ENCODE results near the gene HEY2.
A peak's percentile ranks its signal among the peaks of the same experiment; 100 is the strongest.

Gene HEY2

GRCh38 chr6:125808060-125808459 lies 58.6 kb downstream of the HEY2 start:
- H3K79me2 ChIP-seq (ENCODE audit: insufficient read depth, low read length) = peaks cover 67% of the 10 kb centered on the region
- H3K9me2 ChIP-seq (replicated peaks; ENCODE audit: low read depth, low read length) = no peaks in the 10 kb centered on the region
- peaks cover 89% of the 10 kb centered on the region for H3K4me1 ChIP-seq (ENCODE audit: insufficient read depth, low read length, poor library complexity, severe bottlenecking)
- H3K9me3 ChIP-seq (ENCODE audit: insufficient read depth, low read depth, low read length) = no peaks in the 10 kb centered on the region
- TF ChIP-seq CTCF (conservative IDR thresholded peaks at IDR 0.05; ENCODE audit: low read length) (no peak), EZH2phosphoT487 (IDR thresholded peaks at IDR 0.05; ENCODE audit: borderline replicate concordance) (no peak)
- H3K9ac ChIP-seq (ENCODE audit: low read depth, low read length, poor library complexity, severe bottlenecking) = no peak overlapping the region
- H3K4me3 ChIP-seq (ENCODE audit: low read length, poor library complexity, severe bottlenecking) = no peak overlapping the region
- H3K27me3 ChIP-seq (ENCODE audit: insufficient read depth, low read length, poor library complexity, severe bottlenecking) = no peaks in the 10 kb centered on the region
- H3K4me2 ChIP-seq (ENCODE audit: low read depth, low read length, poor library complexity, severe bottlenecking) = peak overlapping the region; percentile 33
- H3K36me3 ChIP-seq (ENCODE audit: insufficient read depth, low read length) = no peaks in the 10 kb centered on the region
- H3F3A ChIP-seq (ENCODE audit: low read depth) = no peaks in the 10 kb centered on the region
- no peaks in the 10 kb centered on the region for H4K20me1 ChIP-seq (ENCODE audit: insufficient read depth, low read length, poor library complexity, severe bottlenecking)
- H2AFZ ChIP-seq (ENCODE audit: low read length) = no peak overlapping the region

- Histone ChIP-seq H4K20me1 (ENCODE audit: insufficient read depth, low read length, poor library complexity, severe bottlenecking) (no peaks in the 10 kb centered on the region), H3K36me3 (ENCODE audit: insufficient read depth, low read length) (no peaks in the 10 kb centered on the region), H3K4me1 (ENCODE audit: insufficient read depth, low read length, poor library complexity, severe bottlenecking) (peaks cover 84% of the 10 kb centered on the region), H3K9me2 (replicated peaks; ENCODE audit: low read depth, low read length) (no peaks in the 10 kb centered on the region), H3K9ac (ENCODE audit: low read depth, low read length, poor library complexity, severe bottlenecking) (no peak overlapping the region), H3K4me2 (ENCODE audit: low read depth, low read length, poor library complexity, severe bottlenecking) (peak overlapping the region; percentile 33), H3K27me3 (ENCODE audit: insufficient read depth, low read length, poor library complexity, severe bottlenecking) (no peaks in the 10 kb centered on the region), H3K79me2 (ENCODE audit: insufficient read depth, low read length) (peaks cover 65% of the 10 kb centered on the region), H3K4me3 (ENCODE audit: low read length, poor library complexity, severe bottlenecking) (no peak overlapping the region), H3K9me3 (ENCODE audit: insufficient read depth, low read depth, low read length) (no peaks in the 10 kb centered on the region), H2AFZ (ENCODE audit: low read length) (no peak overlapping the region), H3F3A (ENCODE audit: low read depth) (no peaks in the 10 kb centered on the region)
- no peak for TF ChIP-seq CTCF (conservative IDR thresholded peaks at IDR 0.05; ENCODE audit: low read length)
- no peak for TF ChIP-seq EZH2phosphoT487 (IDR thresholded peaks at IDR 0.05; ENCODE audit: borderline replicate concordance)
Observed at GRCh38 chr6:125808591-125808990, 59.2 kb downstream of the HEY2 start.

GRCh38 chr6:125809570-125810170 lies 60.2 kb downstream of the HEY2 start:
- H3K4me1 ChIP-seq (ENCODE audit: insufficient read depth, low read length, poor library complexity, severe bottlenecking) = peaks cover 80% of the 10 kb centered on the region
- H3K4me2 ChIP-seq (ENCODE audit: low read depth, low read length, poor library complexity, severe bottlenecking) = peak overlapping the region; percentile 33
- H3K9me2 ChIP-seq (replicated peaks; ENCODE audit: low read depth, low read length) = no peaks in the 10 kb centered on the region
- H2AFZ ChIP-seq (ENCODE audit: low read length) = no peak overlapping the region
- H3F3A ChIP-seq (ENCODE audit: low read depth) = no peaks in the 10 kb centered on the region
- H4K20me1 ChIP-seq (ENCODE audit: insufficient read depth, low read length, poor library complexity, severe bottlenecking) = no peaks in the 10 kb centered on the region
- no peaks in the 10 kb centered on the region for H3K36me3 ChIP-seq (ENCODE audit: insufficient read depth, low read length)
- peak overlapping the region; percentile 14 for H3K9ac ChIP-seq (ENCODE audit: low read depth, low read length, poor library complexity, severe bottlenecking)
- TF ChIP-seq CTCF (conservative IDR thresholded peaks at IDR 0.05; ENCODE audit: low read length) (no peak), EZH2phosphoT487 (IDR thresholded peaks at IDR 0.05; ENCODE audit: borderline replicate concordance) (no peak)
- H3K27me3 ChIP-seq (ENCODE audit: insufficient read depth, low read length, poor library complexity, severe bottlenecking) = no peaks in the 10 kb centered on the region
- no peaks in the 10 kb centered on the region for H3K9me3 ChIP-seq (ENCODE audit: insufficient read depth, low read depth, low read length)
- peaks cover 57% of the 10 kb centered on the region for H3K79me2 ChIP-seq (ENCODE audit: insufficient read depth, low read length)
- H3K4me3 ChIP-seq (ENCODE audit: low read length, poor library complexity, severe bottlenecking) = no peak overlapping the region

All from Loucy (cell line).